CD4-positive, alpha-beta T cell treated with Interleukin-15 for 1 hour (primary cell): ENCODE data around the gene PHACTR1.
"Not testable (repeated sequence)": the region's sequence is repeated elsewhere in the genome, so short reads cannot be mapped to it uniquely, and the experiment has no call there.

Experiments used
- DNase-seq: peaks from one replicate; pipeline ENCODE4 v3.0.0-alpha.2; 2020

The PHACTR1 gene

GRCh38 chr6:13120483-13121482, 404.2 kb downstream of the PHACTR1 start:
- DNase-seq = no peak

GRCh38 chr6:13124131-13124530, 407.6 kb downstream of the PHACTR1 start:
- DNase-seq = no peak

GRCh38 chr6:13125841-13126240, 409.3 kb downstream of the PHACTR1 start:
- no peak for DNase-seq

GRCh38 chr6:13131935-13132661, 415.5 kb downstream of the PHACTR1 start:
- DNase-seq = no peak

GRCh38 chr6:13133894-13134293, 417.3 kb downstream of the PHACTR1 start:
- not testable (repeated sequence) for DNase-seq

GRCh38 chr6:13135152-13135551, 418.6 kb downstream of the PHACTR1 start:
- no peak for DNase-seq

- DNase-seq = no peak
Measured at GRCh38 chr6:13139119-13139518, 422.6 kb downstream of the PHACTR1 start.

GRCh38 chr6:13140980-13141379, 424.4 kb downstream of the PHACTR1 start:
- no peak for DNase-seq

GRCh38 chr6:13141387-13141786, 424.8 kb downstream of the PHACTR1 start:
- DNase-seq = no peak

- DNase-seq = no peak
Measured at GRCh38 chr6:13142611-13143010, 426.0 kb downstream of the PHACTR1 start.

GRCh38 chr6:13146442-13146841, 429.9 kb downstream of the PHACTR1 start:
- no peak for DNase-seq

GRCh38 chr6:13147376-13147775, 430.8 kb downstream of the PHACTR1 start:
- no peak for DNase-seq

GRCh38 chr6:13147782-13148181, 431.2 kb downstream of the PHACTR1 start:
- no peak for DNase-seq

- DNase-seq = no peak
Measured at GRCh38 chr6:13152764-13153163, 436.2 kb downstream of the PHACTR1 start.

GRCh38 chr6:13156381-13156780, 439.8 kb downstream of the PHACTR1 start:
- no peak for DNase-seq

- no peak for DNase-seq
Measured at GRCh38 chr6:13157293-13157692, 440.7 kb downstream of the PHACTR1 start.

- DNase-seq = no peak
Measured at GRCh38 chr6:13159300-13159699, 442.7 kb downstream of the PHACTR1 start.

GRCh38 chr6:13159822-13160221, 443.3 kb downstream of the PHACTR1 start:
- DNase-seq = not testable (repeated sequence)

- no peak for DNase-seq
Measured at GRCh38 chr6:13163161-13163944, 446.8 kb downstream of the PHACTR1 start.

GRCh38 chr6:13164291-13164690, 447.7 kb downstream of the PHACTR1 start:
- DNase-seq = no peak

GRCh38 chr6:13165502-13166172, 449.1 kb downstream of the PHACTR1 start:
- no peak for DNase-seq

GRCh38 chr6:13166269-13166668, 449.7 kb downstream of the PHACTR1 start:
- no peak for DNase-seq
